B cell (primary cell): ENCODE data around the gene PLPP4.

Experiments
- EZH2 ChIP-seq: IDR thresholded peaks from 2 replicates; pipeline ENCODE4 v1.6.1; 2012; ENCODE audit warnings: borderline replicate concordance, low read depth, mild to moderate bottlenecking, moderate library complexity, low read length; ENCODE audit not compliant: insufficient read depth, poor library complexity, severe bottlenecking
- TF ChIP-seq, protein P1 (sequence below): fragments of 200-600 bp; IDR thresholded peaks from one replicate; pipeline ENCODE4 v1.8.0; 2022; ENCODE audit warnings: antibody characterized with exemption, mild to moderate bottlenecking

DNA sequence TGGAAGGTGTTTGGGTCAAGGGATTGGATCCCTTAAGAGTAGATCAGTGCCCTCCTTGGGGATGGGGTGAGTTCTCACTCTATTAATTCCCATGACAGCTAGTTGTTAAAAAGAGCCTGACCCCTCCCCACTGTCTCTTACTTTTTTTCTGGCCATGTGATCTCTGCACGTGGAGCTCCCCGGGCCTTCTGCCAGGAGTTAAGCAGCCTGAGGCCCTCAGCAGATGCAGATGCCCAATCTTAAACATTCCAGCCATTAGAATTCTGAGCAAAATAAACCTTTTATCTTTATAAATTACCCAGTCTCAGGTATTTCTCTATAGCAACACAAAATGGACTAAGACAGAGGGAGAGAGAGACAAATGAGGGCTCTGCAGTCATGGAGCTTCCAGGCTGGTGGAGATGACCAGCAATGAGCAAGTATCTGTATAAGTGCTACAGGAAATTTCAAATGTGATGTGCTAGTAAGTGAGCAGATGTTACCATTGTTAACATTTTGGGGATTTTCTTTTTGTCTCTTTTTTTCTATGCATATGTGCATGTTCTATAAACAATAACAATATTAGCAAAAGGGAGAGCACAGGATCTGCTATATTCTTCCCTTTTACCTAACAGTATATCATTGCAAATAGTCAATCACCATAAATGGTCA, 26.7 kb downstream of the PLPP4 start:
- TF ChIP-seq, protein P1, sequence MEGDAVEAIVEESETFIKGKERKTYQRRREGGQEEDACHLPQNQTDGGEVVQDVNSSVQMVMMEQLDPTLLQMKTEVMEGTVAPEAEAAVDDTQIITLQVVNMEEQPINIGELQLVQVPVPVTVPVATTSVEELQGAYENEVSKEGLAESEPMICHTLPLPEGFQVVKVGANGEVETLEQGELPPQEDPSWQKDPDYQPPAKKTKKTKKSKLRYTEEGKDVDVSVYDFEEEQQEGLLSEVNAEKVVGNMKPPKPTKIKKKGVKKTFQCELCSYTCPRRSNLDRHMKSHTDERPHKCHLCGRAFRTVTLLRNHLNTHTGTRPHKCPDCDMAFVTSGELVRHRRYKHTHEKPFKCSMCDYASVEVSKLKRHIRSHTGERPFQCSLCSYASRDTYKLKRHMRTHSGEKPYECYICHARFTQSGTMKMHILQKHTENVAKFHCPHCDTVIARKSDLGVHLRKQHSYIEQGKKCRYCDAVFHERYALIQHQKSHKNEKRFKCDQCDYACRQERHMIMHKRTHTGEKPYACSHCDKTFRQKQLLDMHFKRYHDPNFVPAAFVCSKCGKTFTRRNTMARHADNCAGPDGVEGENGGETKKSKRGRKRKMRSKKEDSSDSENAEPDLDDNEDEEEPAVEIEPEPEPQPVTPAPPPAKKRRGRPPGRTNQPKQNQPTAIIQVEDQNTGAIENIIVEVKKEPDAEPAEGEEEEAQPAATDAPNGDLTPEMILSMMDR: no peak
- no peak for TF ChIP-seq EZH2
